GM21526 (cell line): ENCODE results near the gene BCO1.

ENCODE experiments used
- ATAC-seq: cut with Tn5 transposase; IDR thresholded peaks from one replicate; pipeline ENCODE4 v1.9.1; 2021; ENCODE audit warnings: moderate library complexity; ENCODE audit not compliant: unreplicated experiment, low FRiP score

The BCO1 gene

GRCh38 chr16:81273223-81273950 is 34.9 kb downstream of the BCO1 start:
- ATAC-seq = no peak

GRCh38 chr16:81275064-81275532 is 36.6 kb downstream of the BCO1 start:
- ATAC-seq = no peak

- no peak for ATAC-seq
Measured at GRCh38 chr16:81275795-81276194, 37.3 kb downstream of the BCO1 start.

GRCh38 chr16:81276323-81276722 is 37.8 kb downstream of the BCO1 start:
- no peak for ATAC-seq

GRCh38 chr16:81277541-81278080 is 39.1 kb downstream of the BCO1 start:
- no peak for ATAC-seq

- no peak for ATAC-seq
Measured at GRCh38 chr16:81278526-81278925, 40.0 kb downstream of the BCO1 start.

- no peak for ATAC-seq
Measured at GRCh38 chr16:81279392-81279791, 40.9 kb downstream of the BCO1 start.

- ATAC-seq = no peak
Measured at GRCh38 chr16:81280393-81280792, 41.9 kb downstream of the BCO1 start.

- ATAC-seq = no peak
Measured at GRCh38 chr16:81283044-81283443, 44.6 kb downstream of the BCO1 start.

GRCh38 chr16:81284995-81285600 is 46.6 kb downstream of the BCO1 start:
- no peak for ATAC-seq

- no peak for ATAC-seq
Measured at GRCh38 chr16:81286190-81286589, 47.7 kb downstream of the BCO1 start.

- ATAC-seq = no peak
Measured at GRCh38 chr16:81291117-81291516, 52.6 kb downstream of the BCO1 start.

GRCh38 chr16:81292936-81293335 is 54.4 kb downstream of the BCO1 start:
- no peak for ATAC-seq

- no peak for ATAC-seq
Measured at GRCh38 chr16:81293909-81294802, 55.7 kb downstream of the BCO1 start.

- no peak for ATAC-seq
Measured at GRCh38 chr16:81296631-81297030, 58.1 kb downstream of the BCO1 start.

GRCh38 chr16:81307770-81308169 is 69.3 kb downstream of the BCO1 start:
- no peak for ATAC-seq

GRCh38 chr16:81310045-81310644 is 71.7 kb downstream of the BCO1 start:
- ATAC-seq = no peak

- no peak for ATAC-seq
Measured at GRCh38 chr16:81311762-81312161, 73.3 kb downstream of the BCO1 start.

- ATAC-seq = no peak
Measured at GRCh38 chr16:81313701-81314602, 75.5 kb downstream of the BCO1 start.
